HCT116 (cell line): ENCODE results near the gene MESD. TPM values are rescaled to one million over a fixed set of nuclear protein-coding genes. Genes with fewer than 3 reads are reported as not detected.

Source experiments
- ATAC-seq: fragments of 200-7000 bp; cut with Tn5 transposase; 2 replicates; pipeline ENCODE4 v1.9.1; 2020; ENCODE audit warnings: mild to moderate bottlenecking, moderate library complexity
- BruUV-seq: library from RNA; stranded (reverse); fragments of 400-500 nt; replicated peaks from 2 replicates; lab custom pipeline; 2021; lab: Mats Ljungman, UMichigan
- CTCF ChIA-PET: fragments of 300-600 bp; sonication (Branson Sonifier 250); formaldehyde crosslinking; loops from one replicate; lab custom pipeline; 2021; ENCODE audit warnings: antibody characterized with exemption; lab: Charles Lee
- POLR2A ChIA-PET: fragments of 300-600, 350-600 bp; sonication (Branson Sonifier 250); formaldehyde crosslinking; loops from one replicate; lab custom pipeline; 2021; ENCODE audit warnings: antibody characterized with exemption; lab: Charles Lee
- RAD21 ChIA-PET, 2 experiments: fragments of 300-600 bp; sonication (Branson Sonifier 250); formaldehyde crosslinking; loops; one replicate each; lab custom pipeline; 2023; ENCODE audit warnings: low total read pairs in 2 of 2; ENCODE audit not compliant: uncharacterized antibody in 2 of 2, unreplicated experiment in 2 of 2, low non-redundant PET in 1 of 2; lab: Charles Lee
- DNase-seq: peaks from one replicate; pipeline ENCODE4 v3.0.0-alpha.2; 2010; ENCODE audit warnings: low read depth, low spot score
- H2AFZ ChIP-seq: fragments of 200-600 bp; shearing (Covaris generic), sonication (generic); 2 replicates; pipeline ENCODE4 v1.6.1; 2017; ENCODE audit warnings: low read depth, mixed run types, mixed read lengths, antibody characterized with exemption, low read length; ENCODE audit not compliant: poor library complexity, severe bottlenecking
- H3K27ac ChIP-seq: 2 replicates; pipeline ENCODE4 v1.5.1; 2012; ENCODE audit warnings: low read depth, low read length
- H3K27me3 ChIP-seq: fragments of 200-600 bp; sonication (generic); 2 replicates; pipeline ENCODE4 v1.6.1; 2016; ENCODE audit warnings: mixed run types, low read length, mixed read lengths; ENCODE audit not compliant: insufficient read depth
- H3K36me3 ChIP-seq, 2 experiments: fragments of 200-500 bp in 1 of 2; fragments of 200-600 bp in 1 of 2; sonication (Bioruptor generic) in 1 of 2; sonication (generic) in 1 of 2; 2 replicates each; pipeline versions ENCODE4 v1.5.1 to v1.6.1; 2014 to 2016; ENCODE audit warnings: low read length in 2 of 2, inconsistent platforms in 1 of 2, mixed read lengths in 1 of 2, mixed run types in 1 of 2; ENCODE audit not compliant: insufficient read depth in 2 of 2, control insufficient read depth in 1 of 2
- H3K4me1 ChIP-seq, 2 experiments: fragments of 200-600 bp in 1 of 2; sonication (generic) in 1 of 2; 2 replicates each; pipeline versions ENCODE4 v1.5.1 to v1.6.1; 2012 to 2017; ENCODE audit warnings: low read length in 2 of 2, inconsistent platforms in 1 of 2, mild to moderate bottlenecking in 1 of 2, mixed read lengths in 1 of 2, mixed run types in 1 of 2, moderate library complexity in 1 of 2; ENCODE audit not compliant: insufficient read depth in 2 of 2, control insufficient read depth in 1 of 2
- H3K4me2 ChIP-seq: fragments of 200-600 bp; sonication (generic); 2 replicates; pipeline ENCODE4 v1.6.1; 2017; ENCODE audit warnings: mixed run types, low read length, mixed read lengths
- H3K4me3 ChIP-seq, 2 experiments: fragments of 200-600 bp in 1 of 2; sonication (generic) in 1 of 2; replicated peaks in 1 of 2; 2 replicates each; pipeline ENCODE4 v1.5.1; 2011 to 2016; ENCODE audit warnings: low read length in 2 of 2, control low read depth in 1 of 2, low read depth in 1 of 2, mild to moderate bottlenecking in 1 of 2, mixed read lengths in 1 of 2, mixed run types in 1 of 2
- H3K79me2 ChIP-seq: fragments of 200-600 bp; sonication (generic); 2 replicates; pipeline ENCODE4 v1.6.1; 2017; ENCODE audit warnings: mild to moderate bottlenecking, mixed run types, low read length, moderate library complexity, mixed read lengths; ENCODE audit not compliant: insufficient read depth
- H3K9ac ChIP-seq: fragments of 200-600 bp; sonication (generic); 2 replicates; pipeline ENCODE4 v1.6.1; 2016; ENCODE audit warnings: low read length, mixed read lengths
- H3K9me2 ChIP-seq: fragments of 200-600 bp; sonication (generic), shearing (Covaris generic); 2 replicates; pipeline ENCODE4 v1.6.1; 2017; ENCODE audit warnings: mixed run types, mild to moderate bottlenecking, moderate library complexity; ENCODE audit not compliant: insufficient read depth
- H3K9me3 ChIP-seq, 2 experiments: fragments of 200-500 bp in 1 of 2; fragments of 200-600 bp in 1 of 2; sonication (Bioruptor generic) in 1 of 2; sonication (generic) in 1 of 2; 2 replicates each; pipeline ENCODE4 v1.6.1; 2014 to 2017; ENCODE audit warnings: low read length in 2 of 2, mixed read lengths in 2 of 2, inconsistent platforms in 1 of 2, low read depth in 1 of 2, mild to moderate bottlenecking in 1 of 2, mixed run types in 1 of 2, moderate library complexity in 1 of 2; ENCODE audit not compliant: control insufficient read depth in 1 of 2, insufficient read depth in 1 of 2
- H4K20me1 ChIP-seq: fragments of 200-600 bp; sonication (generic), shearing (Covaris generic); 2 replicates; pipeline ENCODE4 v1.6.1; 2017; ENCODE audit warnings: mixed run types, mild to moderate bottlenecking, moderate library complexity; ENCODE audit not compliant: insufficient read depth
- CEBPB ChIP-seq: IDR thresholded peaks from 2 replicates; pipeline ENCODE4 v1.6.1; 2012; ENCODE audit warnings: low read depth
- EZH2phosphoT487 ChIP-seq: fragments of 200-600 bp; IDR thresholded peaks from 2 replicates; pipeline ENCODE4 v1.6.1; 2018; ENCODE audit warnings: antibody characterized with exemption, borderline replicate concordance
- FOSL1 ChIP-seq: IDR thresholded peaks from 2 replicates; pipeline ENCODE4 v1.6.1; 2012; ENCODE audit warnings: low read depth
- POLR2AphosphoS5 ChIP-seq: IDR thresholded peaks from 2 replicates; pipeline ENCODE4 v1.6.1; 2011; ENCODE audit warnings: mild to moderate bottlenecking, low read depth, low read length, moderate library complexity
- intact Hi-C: fragments of 100-400 bp; cut with micrococcal nuclease; formaldehyde crosslinking; loops from 2 replicates; pipeline ENCODE4 v1.10.0; 2022
- total RNA-seq: library from RNA; stranded (reverse); gene quantifications from one replicate; pipeline ENCODE4 v1.2.1, GENCODE V29; 2021; ENCODE audit not compliant: unreplicated experiment

Gene MESD
- total RNA-seq, 1 experiment from 2014 or later, result 22.5 TPM

GRCh38 chr15:80929689-80930088 is 59.9 kb downstream of the MESD start:
- H3K9ac ChIP-seq, result no peak overlapping the region
- intact Hi-C loops, result no loop called here
- 0 out of 2 replicates have a peak overlapping the region, but pooled peaks have one; percentile 18 for H3K4me2 ChIP-seq
- BruUV-seq, result no TSS peak
- H2AFZ ChIP-seq, result no peak overlapping the region
- ATAC-seq (peak; percentile 58; the same call in 1 of the 2 replicates), DNase-seq (no peak)
- POLR2A ChIA-PET, result no interaction called here
- no peaks in the 10 kb centered on the region for H4K20me1 ChIP-seq
- H3K79me2 ChIP-seq, result no peaks in the 10 kb centered on the region
- no peaks in the 10 kb centered on the region for H3K27me3 ChIP-seq
- CTCF ChIA-PET, result no interaction called here
- RAD21 ChIA-PET, result no interaction called here
- TF ChIP-seq POLR2AphosphoS5 (no peak), EZH2phosphoT487 (no peak)
- no peak overlapping the region for H3K4me3 ChIP-seq
- peaks cover 3 to 12% of the 10 kb centered on the region in 2 experiments for H3K4me1 ChIP-seq
- no peaks in the 10 kb centered on the region for H3K9me2 ChIP-seq
- H3K36me3 ChIP-seq, result no peaks in the 10 kb centered on the region; a peak in 1 of 4 replicates
- H3K9me3 ChIP-seq, result no peaks in the 10 kb centered on the region
- no peak overlapping the region for H3K27ac ChIP-seq

GRCh38 chr15:80929225-80929624 is 60.4 kb downstream of the MESD start:
- no peak for DNase-seq
- intact Hi-C loops, result no loop called here
- H3K9ac ChIP-seq, result no peak overlapping the region
- ChIA-PET CTCF (no interaction called here), POLR2A (no interaction called here), RAD21 (no interaction called here)
- H3K79me2 ChIP-seq, result no peaks in the 10 kb centered on the region
- no peak overlapping the region for H2AFZ ChIP-seq
- H3K4me3 ChIP-seq, result no peak overlapping the region
- no TSS peak for BruUV-seq
- peak; percentile 64; the same call in 1 of the 2 replicates for ATAC-seq
- no peaks in the 10 kb centered on the region for H4K20me1 ChIP-seq
- H3K36me3 ChIP-seq, result no peaks in the 10 kb centered on the region; a peak in 1 of 4 replicates
- peaks cover 0 to 8% of the 10 kb centered on the region in 2 experiments; a peak in 1 of 4 replicates for H3K4me1 ChIP-seq
- peak; percentile 15; the same call in 1 of the 2 replicates for TF ChIP-seq FOSL1
- TF ChIP-seq CEBPB, result no peak
- 0 out of 2 replicates have a peak overlapping the region, but pooled peaks have one; percentile 18 for H3K4me2 ChIP-seq
- no peaks in the 10 kb centered on the region for H3K27me3 ChIP-seq
- H3K27ac ChIP-seq, result no peak overlapping the region
- H3K9me3 ChIP-seq, result no peaks in the 10 kb centered on the region
- H3K9me2 ChIP-seq, result no peaks in the 10 kb centered on the region
